Large intestine (tissue), 3 donors: Measurements from ENCODE around the gene BCL10. TPM values are rescaled to one million over a fixed set of nuclear protein-coding genes. Genes with fewer than 3 reads are reported as not detected.
A peak's percentile ranks its signal among the peaks of the same experiment; 100 is the strongest.

Source experiments
- DNase-seq, 2 donors: peaks; one replicate each; pipeline versions ENCODE4 v3.0.0 to v3.0.0-alpha.2; 2013
- H3K27ac ChIP-seq: one replicate; pipeline ENCODE4 v1.5.1; 2013; ENCODE audit warnings: low read length
- H3K27me3 ChIP-seq: 2 replicates; pipeline ENCODE4 v1.6.1; 2013; ENCODE audit warnings: low read length; ENCODE audit not compliant: control insufficient read depth, insufficient read depth
- H3K36me3 ChIP-seq: 2 replicates; pipeline ENCODE4 v1.6.1; 2013; ENCODE audit warnings: low read length; ENCODE audit not compliant: control insufficient read depth, insufficient read depth
- H3K4me1 ChIP-seq: one replicate; pipeline ENCODE4 v1.6.1; 2013; ENCODE audit warnings: low read length; ENCODE audit not compliant: control insufficient read depth, insufficient read depth
- H3K4me3 ChIP-seq: one replicate; pipeline ENCODE4 v1.5.1; 2013; ENCODE audit warnings: low read length
- H3K9me3 ChIP-seq: one replicate; pipeline ENCODE4 v1.6.1; 2013; ENCODE audit warnings: mild to moderate bottlenecking, low read depth, low read length, moderate library complexity; ENCODE audit not compliant: control insufficient read depth
- WGBS: methylation state at CpG from one replicate; pipeline ENCODE4 v1.1.5; 2013; ENCODE audit warnings: low lambda C conversion rate; ENCODE audit not compliant: insufficient coverage; 5-methylcytosine and 5-hydroxymethylcytosine counted together
- polyA plus RNA-seq: library from polyadenylated mRNA; unstranded; fragments of 120-200 nt; gene quantifications from one replicate; pipeline ENCODE4 v1.2.1, GENCODE V29; 2013

The BCL10 gene
- polyA plus RNA-seq, 1 donor = 27.0 TPM

DNA sequence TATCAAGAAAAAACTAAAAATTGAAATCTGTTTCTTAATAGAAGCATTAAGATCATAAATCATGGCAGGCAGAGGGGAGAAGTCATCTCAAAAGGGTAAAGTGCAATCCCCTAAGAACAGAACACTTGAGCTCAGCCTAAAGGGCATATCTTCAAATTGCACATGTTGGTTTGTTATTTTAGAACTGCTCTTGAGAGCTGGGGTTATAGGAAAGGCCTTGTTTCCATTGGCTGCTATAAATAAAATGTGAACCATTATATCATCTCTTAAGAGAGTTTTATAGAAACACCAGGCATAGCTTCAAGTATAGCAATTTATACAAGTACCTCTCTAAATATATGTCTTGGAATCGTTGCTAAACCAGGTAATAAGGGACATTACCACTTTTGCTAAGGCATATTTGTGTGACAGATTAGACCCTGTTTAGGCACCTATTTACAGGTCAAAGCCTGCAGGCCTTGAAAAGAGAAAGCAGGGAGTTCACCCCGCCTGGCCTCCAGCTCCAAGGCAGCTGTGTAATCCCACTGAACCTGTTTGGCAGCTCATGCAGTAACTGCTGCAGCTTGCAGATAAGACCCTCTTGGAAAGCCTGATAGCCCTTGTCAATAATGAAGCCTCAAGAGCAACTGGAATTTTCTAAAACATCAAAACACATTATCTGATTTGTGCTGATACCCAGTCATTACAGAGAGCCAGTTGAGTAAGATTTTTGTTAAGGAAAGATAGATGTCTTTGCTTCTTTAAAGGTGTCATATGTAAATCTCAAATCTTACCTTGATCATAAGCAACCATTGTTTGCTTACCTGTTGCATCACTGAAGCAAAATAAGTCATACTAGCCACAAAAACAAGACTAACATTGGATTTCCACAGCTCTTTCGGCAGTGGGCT, 51.5 kb downstream of the BCL10 start:
- H3K9me3 ChIP-seq = no peaks in the 10 kb centered on the region
- H3K27ac ChIP-seq = peak overlapping the region; percentile 25
- no peaks in the 10 kb centered on the region for H3K36me3 ChIP-seq
- no peaks in the 10 kb centered on the region for H3K27me3 ChIP-seq
- H3K4me1 ChIP-seq = peaks cover 16% of the 10 kb centered on the region
- no peak overlapping the region for H3K4me3 ChIP-seq
- DNase-seq = peak; percentile 84 to 90
- WGBS = no CpG with 5 or more reads among the region's 3 CpGs

DNA sequence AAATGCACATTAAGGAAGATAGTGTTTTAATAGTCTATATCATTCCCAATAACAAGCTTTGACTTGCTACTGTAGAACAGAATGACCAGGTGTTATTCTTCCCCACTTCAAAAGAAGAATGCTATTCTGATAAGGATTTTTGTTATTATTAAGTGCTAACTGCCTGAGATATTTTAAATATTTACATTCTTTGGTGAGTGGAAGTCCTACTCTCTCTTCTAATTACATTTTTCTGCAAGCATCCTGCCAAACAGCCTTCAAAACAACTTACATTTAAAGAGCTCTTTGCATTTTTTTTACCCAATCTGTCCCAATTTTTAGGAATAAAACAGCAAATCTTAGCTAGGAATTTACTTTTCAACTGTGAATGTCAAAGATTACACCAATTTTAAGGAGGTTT, 52.1 kb downstream of the BCL10 start:
- no peaks in the 10 kb centered on the region for H3K27me3 ChIP-seq
- no peak for DNase-seq
- peaks cover 16% of the 10 kb centered on the region for H3K4me1 ChIP-seq
- H3K4me3 ChIP-seq = no peak overlapping the region
- no peak overlapping the region for H3K27ac ChIP-seq
- no peaks in the 10 kb centered on the region for H3K36me3 ChIP-seq
- no peaks in the 10 kb centered on the region for H3K9me3 ChIP-seq

GRCh38 chr1:85223334-85223733, 53.1 kb downstream of the BCL10 start:
- 67% methylated on average over 3 of the region's 5 CpGs for WGBS
- Histone ChIP-seq H3K36me3 (no peaks in the 10 kb centered on the region), H3K9me3 (no peaks in the 10 kb centered on the region), H3K4me1 (peaks cover 16% of the 10 kb centered on the region), H3K27me3 (no peaks in the 10 kb centered on the region), H3K27ac (no peak overlapping the region), H3K4me3 (no peak overlapping the region)
- DNase-seq = no peak

- Histone ChIP-seq H3K27ac (peak overlapping the region; percentile 9), H3K4me3 (no peak overlapping the region), H3K9me3 (no peaks in the 10 kb centered on the region), H3K36me3 (no peaks in the 10 kb centered on the region), H3K27me3 (no peaks in the 10 kb centered on the region), H3K4me1 (peaks cover 16% of the 10 kb centered on the region)
- WGBS = no CpG with 5 or more reads among the region's 7 CpGs
- peak; percentile 32 to 41 for DNase-seq
Observed at GRCh38 chr1:85220756-85221201, 55.7 kb downstream of the BCL10 start.

DNA sequence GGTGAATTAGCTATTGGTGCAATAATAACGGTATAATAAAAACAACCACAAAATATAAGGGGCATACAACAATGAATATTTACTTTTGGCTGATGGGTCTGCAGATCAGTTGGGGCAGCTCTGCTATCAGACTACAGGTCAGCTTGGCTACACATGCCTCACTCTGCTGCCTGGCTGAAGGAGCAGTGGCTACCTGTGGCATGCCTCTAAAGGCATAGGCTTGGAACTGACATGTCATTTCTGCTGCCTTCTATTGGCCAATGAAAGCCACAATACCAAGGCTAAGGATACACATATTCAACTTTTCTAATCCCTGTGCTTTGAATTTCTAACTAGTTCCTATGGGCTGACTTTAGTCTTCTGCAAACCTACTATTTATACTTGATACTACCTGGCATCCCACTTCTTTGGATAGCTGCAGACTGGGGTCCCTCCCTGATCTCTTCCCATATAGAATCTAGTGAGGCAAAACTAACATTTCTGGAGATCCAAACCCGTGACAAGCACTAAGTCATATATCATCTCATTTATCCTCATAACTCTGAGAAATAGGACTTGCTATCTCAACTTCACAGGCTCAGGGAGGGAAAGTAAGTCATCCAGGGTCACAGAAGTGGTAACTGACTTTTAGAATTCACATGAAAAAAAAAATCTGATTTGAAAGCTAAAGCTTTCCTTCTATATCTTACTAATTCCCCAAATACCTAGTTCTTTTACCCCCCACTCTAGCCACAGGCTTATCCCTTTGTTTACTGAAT, 56.4 kb downstream of the BCL10 start:
- DNase-seq = no peak
- 60% methylated on average over 1 of the region's 2 CpGs for WGBS
- Histone ChIP-seq H3K4me1 (peaks cover 8% of the 10 kb centered on the region), H3K27me3 (no peaks in the 10 kb centered on the region), H3K9me3 (no peaks in the 10 kb centered on the region), H3K36me3 (no peaks in the 10 kb centered on the region), H3K27ac (peak overlapping the region; percentile 9), H3K4me3 (no peak overlapping the region)

- H3K4me3 ChIP-seq = no peak overlapping the region
- H3K9me3 ChIP-seq = no peaks in the 10 kb centered on the region
- H3K36me3 ChIP-seq = no peaks in the 10 kb centered on the region
- no peaks in the 10 kb centered on the region for H3K27me3 ChIP-seq
- H3K4me1 ChIP-seq = no peaks in the 10 kb centered on the region
- no peak overlapping the region for H3K27ac ChIP-seq
- DNase-seq = no peak
Observed at GRCh38 chr1:85216697-85217096, 59.7 kb downstream of the BCL10 start.

Other genes starting within 250 kb of the BCL10 start
- gene MCOLN3, start 228.1 kb downstream of the BCL10 start, polyA plus RNA-seq = 181 TPM
- 6.2 TPM for gene SYDE2, start 75.6 kb downstream of the BCL10 start, polyA plus RNA-seq
- 36.7 TPM for gene C1orf52, start 17.0 kb downstream of the BCL10 start, polyA plus RNA-seq
- 115 TPM for gene DDAH1, start 188.5 kb upstream of the BCL10 start, polyA plus RNA-seq